Endometrium (tissue), 2 donors: ENCODE measurements around the gene CBFA2T3.

Experiments
- FAIRE-seq: peaks from 2 replicates; lab custom pipeline; 2012; peaks lifted over from hg19 to GRCh38; lab: Jason Lieb, UNC
- donor health status: control.
- donor health status: control.

CBFA2T3 gene

DNA sequence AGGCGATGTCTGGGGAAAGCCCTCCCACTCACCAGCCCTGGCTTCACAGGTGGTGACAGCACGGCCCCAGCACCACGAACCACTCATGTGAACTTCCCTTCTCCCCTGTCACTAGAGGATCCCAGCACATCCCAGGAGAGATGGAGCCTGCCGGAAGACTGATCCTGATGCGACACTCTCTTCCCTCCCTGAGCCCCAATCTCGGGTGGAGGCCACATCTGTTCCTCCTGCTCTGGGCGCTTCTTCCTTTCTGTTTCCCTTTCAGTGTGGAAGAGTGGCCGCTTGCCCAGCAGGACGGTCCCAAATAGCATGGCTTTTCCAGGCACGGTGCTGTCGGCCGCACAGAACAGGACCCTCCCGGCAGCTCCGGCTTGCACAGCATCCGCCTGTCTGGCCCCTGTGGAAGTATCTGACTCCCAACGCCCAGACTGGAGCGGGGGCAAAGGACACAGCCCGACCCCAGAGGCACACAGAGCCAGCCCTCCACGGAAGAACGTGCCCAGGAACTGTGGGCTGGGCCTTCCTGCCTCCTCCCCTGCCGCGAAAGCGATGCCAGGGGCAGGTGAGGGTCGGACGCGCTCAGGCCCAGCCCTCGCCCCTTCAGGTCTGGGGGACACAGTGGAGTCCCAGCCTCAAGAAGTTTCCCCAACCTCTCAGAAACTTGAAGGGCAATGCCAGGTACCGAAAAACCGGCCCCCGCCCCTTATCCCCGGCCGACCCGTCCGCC, 37.6 kb downstream of the CBFA2T3 start:
- no peak for FAIRE-seq

DNA sequence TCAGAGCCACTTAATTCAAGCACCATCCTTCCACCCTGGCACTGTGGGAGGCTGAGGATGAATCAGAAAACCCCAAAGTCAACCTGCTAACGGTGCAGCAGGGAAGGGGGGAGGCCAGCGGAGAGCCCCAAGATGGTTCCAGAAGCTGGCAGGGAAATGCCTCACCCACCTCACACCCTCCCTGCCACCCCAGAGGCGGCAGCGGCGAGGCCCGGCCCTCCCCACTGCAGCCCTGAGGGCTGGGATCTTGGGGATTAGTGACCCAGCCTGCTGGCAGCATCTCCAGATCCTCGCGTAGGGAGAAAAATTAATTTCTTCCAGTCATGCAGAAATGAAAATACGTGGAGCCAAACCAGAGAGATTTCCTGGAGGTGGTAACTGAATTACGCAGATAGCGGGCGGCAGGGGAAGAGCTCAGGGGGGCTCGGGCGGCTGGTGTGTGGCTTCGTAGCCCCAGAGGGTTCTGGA, 38.2 kb downstream of the CBFA2T3 start:
- no peak for FAIRE-seq

DNA sequence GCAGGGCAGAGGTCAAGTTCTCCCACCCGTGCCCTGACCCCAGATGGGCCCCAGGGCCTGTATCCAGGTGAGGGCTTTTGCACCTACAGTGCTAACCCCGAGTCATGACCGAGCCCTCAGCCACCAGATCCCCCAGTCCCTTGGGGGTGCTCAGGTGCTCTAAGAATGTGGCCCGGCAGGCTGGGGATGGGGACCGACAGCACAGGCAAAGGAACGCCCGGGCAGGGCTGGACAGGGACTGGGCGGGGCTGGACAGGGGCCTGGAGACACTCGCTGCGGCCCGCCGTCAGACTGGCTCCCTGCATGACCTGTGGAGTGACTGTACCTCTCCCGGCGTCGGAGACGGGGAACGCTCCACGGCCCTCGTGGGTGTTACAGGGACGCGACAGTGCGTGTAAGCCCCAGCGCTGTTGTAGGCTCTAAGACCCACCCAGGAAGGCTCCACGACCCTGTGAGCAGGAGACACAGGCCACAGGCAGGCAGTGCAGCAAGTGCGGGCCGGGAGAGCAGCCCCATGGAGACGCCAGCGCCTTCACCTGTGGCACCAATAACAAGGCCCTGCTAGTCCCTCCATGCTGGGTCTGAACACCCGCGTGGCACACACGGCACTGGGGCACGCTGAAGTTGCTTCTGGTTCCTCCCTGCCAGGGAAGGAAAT, 38.8 kb downstream of the CBFA2T3 start:
- FAIRE-seq: no peak

DNA sequence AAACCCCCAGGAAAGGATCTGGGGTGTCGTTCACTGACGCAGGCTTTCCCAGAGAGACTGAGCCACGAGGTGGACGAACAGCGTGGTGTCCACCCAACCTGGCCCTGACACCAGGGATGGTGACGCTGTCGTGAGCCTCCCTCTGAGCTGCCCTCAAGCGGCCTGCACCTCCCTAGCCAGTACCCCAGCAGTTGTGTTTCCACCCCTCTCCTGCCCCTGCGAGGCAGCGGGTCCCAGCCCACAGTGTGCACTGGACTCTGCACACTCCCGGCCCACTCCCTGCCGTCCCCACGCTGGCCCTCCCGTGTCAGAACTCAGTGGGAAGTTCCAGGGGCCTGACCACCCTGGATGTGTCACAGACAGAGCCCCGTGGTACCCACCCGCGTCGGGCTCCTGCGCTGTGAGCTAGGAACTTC, 39.8 kb downstream of the CBFA2T3 start:
- no peak for FAIRE-seq

DNA sequence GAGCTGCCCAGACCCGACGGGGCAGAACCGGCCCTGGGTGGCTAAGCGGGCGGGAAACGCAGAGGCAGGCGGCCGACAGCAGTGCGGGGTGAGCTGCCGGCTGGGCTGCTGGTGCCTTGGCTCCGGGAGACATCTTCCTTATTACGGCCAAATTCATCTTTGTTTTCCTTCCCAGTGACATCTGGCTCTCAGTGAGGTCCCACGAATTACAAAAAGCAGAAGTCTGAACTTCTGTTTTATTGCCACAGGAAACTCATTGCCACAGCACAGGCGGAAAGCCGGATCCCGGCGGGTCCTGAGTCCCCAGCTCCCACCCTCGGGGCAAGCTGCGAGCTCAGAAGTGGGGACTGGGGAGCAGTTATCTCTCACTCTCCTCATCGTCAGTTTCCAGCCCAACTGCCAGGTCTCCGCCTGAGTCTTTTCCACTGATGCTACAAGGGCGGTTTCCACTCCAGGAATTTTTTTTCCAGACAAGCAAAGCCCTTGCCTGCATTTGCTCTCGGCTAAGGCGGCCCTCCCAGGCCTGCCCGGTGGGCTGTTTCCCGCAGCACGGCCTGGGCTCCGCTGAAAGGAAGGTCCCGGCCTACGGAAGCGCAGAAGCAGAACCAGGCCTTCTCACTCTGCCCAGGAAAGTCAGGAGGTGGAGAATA, 40.3 kb downstream of the CBFA2T3 start:
- peak; percentile 33 for FAIRE-seq

DNA sequence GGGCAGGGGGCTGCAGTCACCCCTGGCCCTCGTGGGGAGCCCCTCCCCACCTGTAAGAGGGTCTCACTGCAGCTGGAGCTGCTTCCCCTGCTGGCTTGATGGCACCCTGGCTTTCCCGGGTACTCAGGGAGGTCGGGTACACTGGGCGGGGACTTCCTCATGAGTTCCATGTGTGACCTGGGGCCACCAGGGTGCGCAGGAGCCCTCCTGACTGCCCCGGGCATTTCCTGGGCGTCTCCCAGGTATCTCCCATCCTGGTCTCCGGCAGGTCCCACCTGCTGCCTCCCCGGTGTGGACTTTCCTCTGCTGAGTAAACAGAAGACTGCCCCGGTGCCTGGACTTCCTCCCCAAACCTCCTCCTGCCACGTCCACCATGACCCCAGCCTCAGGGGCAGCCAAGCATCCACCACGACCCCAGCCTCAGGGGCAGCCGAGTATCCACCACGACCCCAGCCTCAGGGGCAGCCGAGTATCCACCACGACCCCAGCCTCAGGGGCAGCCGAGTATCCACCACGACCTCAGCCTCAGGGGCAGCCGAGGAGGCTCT, 40.9 kb downstream of the CBFA2T3 start:
- no peak for FAIRE-seq

DNA sequence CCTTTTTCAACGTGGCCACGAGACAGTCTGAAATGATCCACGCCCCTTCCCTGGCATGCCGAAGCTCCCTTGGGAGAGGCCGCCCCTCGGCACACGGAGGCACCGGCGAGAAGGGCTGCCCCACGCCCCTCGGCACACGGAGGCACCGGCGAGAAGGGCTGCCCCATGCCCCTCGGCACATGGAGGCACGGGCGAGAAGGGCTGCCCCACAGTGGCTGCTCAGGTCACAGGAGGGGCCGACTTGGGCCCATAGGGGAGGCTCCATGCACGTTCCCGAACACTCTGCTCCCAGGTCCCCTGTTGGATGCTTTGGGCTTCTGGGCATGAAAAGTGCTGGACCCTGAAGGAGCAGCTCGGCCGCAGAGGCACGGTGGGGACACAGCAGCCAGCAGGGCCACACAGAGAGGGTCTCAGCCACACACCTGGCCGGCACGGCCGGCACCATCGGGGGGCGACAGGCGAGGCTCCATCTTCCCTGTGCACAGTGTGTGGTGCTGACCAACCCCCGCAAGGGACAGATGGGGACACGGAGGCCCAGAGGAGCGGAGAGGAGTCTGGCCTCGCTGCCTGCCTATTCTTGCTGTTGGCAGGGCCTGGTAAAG, 42.8 kb downstream of the CBFA2T3 start:
- no peak for FAIRE-seq

DNA sequence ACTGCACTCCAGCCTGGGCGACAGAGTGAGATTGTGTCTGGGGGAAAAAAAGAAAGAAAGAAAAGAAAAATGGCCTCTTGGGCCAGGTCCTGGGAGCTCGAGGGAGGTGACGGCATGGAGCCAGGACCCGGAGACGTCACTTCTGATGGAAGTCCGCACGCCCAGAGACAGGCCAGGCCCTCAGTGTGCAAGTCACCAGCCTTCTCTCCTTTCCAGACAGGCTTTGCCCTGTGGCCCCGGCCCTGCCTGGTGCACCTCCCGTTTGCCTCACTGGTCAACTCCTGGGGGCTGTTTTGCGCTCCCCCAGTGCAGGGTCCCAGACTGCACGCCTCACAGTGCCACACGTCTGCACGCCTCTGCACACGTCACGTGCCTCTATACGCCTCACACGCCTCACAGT, 44.1 kb downstream of the CBFA2T3 start:
- FAIRE-seq: no peak

DNA sequence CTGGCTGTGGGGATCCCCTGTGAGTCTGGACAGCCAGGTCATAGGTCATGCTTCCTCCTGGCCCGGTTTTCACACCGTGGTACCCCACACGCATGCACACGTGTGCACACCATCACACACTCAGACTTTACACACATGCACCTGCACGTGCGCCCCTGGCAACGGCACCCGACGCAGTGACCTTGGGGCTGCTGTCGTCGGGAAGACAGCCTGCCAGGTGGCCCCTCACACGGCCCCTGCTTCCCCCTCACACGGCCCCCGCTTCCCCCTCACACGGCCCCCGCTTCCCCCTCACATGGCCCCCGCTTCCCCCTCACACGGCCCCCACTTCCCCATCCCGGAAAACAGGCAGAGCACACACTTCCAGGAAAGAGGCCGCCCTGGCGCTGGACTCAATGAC, 45.1 kb downstream of the CBFA2T3 start:
- no peak for FAIRE-seq

DNA sequence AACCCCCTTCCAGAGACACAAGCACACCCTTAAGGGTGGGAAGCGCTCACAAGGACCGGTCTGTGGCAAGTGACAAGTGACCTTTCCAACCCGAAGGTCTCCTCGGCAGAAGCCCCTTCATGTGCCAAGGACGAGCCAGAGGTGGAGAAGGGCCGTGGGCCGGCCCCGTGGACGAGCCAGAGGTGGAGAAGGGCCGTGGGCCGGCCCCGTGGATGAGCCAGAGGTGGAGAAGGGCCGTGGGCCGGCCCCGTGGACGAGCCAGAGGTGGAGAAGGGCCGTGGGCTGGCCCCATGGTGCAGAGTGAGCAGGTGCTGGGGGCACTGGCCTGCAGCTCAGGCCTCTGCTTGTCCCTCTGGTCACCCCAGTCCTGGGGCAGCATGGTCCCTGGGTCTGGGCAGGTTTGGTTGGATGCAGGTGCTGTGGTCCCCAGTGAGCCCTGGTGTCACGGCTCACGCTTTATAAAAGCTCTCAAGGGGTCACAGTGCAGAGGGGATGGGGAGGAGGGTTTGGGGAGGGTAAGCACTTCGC, 45.6 kb downstream of the CBFA2T3 start:
- FAIRE-seq: no peak

DNA sequence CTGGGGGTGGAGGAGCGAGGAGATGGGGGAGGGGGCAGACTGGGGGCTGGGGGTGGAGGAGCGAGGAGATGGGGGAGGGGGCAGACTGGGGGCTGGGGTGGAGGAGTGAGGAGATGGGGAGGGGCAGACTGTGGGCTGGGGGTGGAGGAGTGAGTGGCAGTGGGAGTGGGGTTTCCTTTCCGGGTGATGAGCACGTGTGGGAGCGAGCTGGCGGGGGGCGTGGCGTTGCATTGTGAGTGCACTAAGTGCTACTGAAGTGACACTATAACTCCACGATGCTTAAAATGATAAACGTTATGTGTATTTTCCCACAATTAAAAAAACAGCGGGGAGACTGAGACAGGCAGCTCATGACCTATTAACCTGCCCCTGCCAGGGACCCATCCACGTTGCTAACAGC, 46.3 kb downstream of the CBFA2T3 start:
- FAIRE-seq: no peak

DNA sequence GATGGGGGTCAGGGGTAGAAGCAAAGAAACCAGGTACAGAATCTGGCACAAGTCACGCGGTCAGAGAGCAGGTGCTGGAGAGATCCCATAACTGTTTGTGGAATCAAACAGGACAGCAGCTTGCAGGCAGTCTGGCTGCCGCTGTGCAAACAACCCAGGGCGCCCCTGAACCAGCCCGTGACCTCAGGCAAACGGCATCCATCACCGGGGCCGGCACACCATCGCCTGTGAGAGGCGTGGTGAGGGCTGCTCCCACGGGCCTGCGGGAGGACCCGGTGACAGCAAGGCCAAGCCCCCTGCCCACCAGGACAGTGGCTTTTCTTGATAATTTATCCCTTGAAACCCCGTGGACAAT, 47.9 kb downstream of the CBFA2T3 start:
- no peak for FAIRE-seq

DNA sequence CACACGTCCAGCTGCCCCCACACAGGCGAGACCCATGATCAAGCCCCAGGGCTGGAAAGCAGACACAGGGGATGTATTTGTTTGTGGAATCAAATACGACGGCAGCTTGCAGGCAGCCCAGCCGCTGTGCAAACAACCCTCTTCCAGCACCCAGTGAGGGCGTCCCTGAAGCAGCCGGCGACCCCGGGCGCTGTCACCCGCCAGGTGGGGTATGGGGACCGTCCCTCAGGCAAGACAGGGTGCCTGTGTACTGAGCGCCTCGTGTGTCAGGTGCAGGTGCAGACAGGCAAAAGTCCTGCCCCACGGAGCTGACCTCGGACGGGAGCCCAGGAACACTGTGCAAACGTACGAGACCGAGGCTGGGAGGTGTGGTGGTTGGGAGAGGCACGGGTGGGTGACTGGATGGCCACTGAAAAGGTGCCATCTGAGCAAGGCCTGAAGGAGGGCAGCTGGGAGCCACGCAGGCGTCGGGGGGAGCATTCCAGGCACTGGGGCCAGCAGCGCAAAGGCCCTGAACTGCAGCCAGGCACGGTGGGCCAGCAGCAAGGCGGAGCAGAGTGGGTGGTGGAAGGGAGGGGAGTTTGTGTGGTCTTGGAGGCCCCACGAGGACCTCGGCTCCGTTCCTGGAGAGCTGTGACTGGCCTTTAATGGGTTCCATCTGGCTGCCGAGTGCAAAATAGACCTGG, 48.5 kb downstream of the CBFA2T3 start:
- FAIRE-seq: no peak

DNA sequence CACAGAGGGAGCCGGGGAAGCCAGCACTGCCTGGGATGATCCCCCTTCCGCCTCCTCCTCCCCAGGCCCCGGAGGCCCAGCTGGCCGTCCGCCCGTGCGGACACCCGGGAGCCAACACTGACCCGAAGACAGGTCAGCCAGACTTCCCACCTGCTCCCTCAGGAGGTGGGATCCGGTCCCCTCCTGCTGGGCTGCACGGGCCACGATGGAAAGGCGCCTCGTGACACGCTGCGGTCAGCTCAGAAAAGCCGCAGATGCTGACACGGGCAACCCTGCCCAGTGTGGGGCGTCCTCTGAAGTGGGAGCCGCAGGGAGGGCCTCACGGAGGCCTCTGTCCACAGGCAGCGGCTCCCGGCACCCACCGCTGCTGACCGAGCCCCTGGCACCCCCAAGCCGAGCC, 49.3 kb downstream of the CBFA2T3 start:
- no peak for FAIRE-seq

DNA sequence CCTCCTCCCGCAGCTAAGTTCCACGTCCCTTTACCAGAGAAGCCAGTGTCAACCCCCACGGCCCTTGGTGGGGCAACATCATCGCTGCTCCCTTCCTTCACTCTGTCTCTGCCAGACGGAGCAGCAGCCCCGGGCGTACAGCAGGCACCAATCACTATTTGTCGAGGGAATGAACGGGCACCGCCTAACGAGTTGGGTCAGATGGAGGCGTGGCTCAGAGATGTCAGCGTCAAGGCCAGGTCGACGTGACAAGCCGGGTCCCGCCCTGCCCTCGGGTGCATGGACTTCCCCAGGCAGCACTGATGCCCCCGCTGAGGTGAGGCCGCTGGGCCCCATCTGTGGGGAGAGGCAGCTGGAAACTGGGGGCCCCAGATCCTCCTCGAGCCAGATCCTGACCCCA, 50.0 kb downstream of the CBFA2T3 start:
- FAIRE-seq: no peak

DNA sequence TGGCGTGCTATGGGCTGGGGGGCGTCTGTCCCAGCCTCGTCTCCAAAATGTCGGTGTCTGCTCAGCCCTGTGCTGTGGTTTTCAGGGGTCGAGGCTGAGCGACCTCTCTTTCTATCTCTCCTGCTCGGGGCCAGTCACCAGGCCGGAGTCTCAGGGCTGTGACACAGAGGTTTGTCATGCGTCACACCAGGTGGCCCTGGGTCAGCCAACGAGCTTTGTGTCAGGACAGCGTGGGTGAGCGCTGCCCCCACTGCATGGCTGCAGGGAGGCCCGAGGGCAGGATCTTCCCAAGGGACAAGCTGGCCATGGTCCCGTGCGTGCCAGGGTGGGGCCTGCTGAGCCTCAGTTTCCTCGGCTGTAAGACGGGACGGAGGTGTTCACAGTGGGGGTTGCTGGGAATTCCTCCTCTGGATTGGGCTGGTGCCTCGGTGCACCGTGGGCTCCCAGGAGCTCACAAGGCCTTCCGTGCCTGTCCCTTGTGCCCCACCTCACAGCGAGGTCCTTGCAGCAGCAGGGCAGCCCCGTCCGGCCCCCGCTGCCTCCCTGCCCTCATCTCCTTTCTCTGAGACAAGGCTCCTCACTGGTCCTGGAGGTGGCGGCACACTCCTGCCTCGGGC, 50.5 kb downstream of the CBFA2T3 start:
- FAIRE-seq: no peak

DNA sequence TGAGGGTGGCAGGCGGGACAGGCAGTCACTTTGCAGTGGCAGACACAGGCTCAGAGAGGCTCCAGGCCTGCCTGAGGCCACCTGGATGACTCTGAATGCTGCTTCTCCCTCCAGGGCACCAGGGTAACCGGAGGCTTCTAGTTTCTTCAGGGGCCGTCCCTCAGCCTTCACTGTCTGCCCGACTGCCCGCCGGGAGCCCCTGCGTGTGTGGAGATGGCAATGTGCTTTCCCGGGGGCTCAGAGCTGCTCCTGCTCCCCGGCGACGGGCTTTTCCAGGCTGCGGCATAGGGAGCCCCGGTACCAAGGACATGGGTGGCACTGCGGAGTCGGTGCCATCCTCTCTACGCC, 51.5 kb downstream of the CBFA2T3 start:
- FAIRE-seq: no peak

DNA sequence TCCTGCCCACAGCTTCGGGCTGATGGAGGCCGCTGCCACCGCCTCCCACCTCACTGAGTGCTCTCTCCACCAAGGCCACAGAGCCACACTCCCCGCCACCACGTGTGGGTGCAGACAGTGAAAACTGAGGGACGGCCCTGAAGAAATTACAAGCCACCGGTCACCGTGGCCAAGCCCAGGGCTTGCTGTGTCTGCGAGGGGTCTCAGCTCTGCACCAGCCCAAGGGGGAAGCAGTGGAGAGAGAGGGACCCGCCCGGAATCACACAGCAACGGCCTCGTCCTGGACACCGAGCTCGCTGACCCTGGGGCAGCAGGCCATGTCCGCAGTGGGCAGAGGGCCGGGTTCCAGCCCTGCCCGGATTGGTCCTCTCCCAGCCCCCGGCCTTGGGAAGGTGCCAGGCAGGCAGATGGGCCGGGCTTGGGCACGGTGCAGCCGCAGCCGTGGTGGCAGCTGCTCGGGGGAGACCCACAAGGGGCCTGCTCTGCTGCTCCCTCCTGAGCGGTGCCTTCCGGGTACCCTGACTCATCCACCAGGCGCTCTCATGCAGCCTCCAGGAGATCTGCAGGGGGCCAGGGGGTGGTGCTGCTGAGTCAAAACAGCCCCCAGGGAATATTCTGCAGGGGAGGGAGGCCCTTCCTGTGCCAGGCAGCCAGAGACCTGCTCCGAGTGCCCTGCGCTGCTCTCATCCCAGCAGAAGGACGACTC, 52.0 kb downstream of the CBFA2T3 start:
- FAIRE-seq: no peak

DNA sequence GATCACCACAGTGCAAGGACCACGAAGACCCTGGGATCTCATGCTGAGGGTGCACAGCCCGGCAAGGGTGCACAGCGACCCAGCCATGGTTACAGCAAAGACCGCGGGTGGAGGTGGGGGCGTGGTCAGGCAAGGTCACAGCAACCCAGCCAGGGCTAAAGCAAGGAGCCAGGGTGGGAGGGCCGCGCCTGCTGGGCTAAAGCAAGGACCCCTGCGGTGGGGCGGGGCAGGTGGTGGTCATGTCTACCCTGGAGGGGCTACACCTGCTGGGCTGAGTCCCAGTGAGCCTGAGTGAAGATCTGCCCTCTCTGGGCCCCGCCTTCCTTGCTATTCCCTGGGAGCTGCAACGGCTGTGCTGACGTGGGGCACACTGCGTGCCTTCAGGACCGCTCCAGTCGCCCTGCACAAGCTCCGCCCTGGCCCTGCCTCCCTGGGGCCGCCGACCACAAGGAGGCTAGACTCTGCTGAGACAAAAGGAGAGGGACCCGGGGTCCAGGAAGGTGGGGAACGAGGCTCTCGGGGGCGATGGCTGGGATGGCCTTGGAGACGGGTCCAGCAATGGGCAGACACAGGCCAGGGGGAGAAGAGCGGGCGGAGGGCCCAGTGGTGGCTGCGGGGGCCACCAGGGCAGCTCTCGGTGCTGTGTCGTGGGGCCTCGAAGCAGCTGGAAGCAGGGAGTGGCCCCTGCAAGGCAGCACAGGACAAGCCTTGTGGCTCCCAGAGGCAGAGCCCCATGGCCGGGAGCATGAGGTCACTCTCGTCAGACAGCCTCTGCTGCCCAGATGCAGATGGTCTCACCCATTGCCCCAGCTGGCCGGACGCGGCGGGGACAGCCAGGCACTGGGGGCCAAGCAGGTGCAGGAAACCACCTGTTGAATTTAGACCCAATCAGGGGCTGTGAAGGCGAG, 52.8 kb downstream of the CBFA2T3 start:
- FAIRE-seq: no peak

DNA sequence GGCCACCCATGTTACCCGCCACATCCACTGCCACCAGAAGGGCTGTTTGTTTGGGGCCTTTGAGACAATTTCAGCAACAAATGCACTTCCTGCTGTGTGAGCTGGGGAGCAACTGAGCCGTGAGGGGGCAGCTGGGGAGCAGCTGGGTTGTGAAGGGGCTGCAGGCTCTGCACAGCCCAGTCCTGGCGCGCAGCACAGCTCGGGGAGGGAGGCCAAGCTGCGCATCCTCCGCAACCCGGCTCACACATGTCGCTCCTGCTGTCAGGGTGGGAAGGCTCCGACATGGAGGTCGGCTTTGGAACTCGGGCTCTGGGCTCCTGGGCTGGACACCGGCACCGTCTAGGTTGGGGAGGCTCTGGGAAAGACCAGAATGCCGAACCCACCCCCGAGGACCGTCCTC, 53.6 kb downstream of the CBFA2T3 start:
- no peak for FAIRE-seq
